Body of pancreas (tissue), 4 donors: ENCODE measurements around the gene PLA2G2C. TPM values are rescaled to one million over a fixed set of nuclear protein-coding genes. Genes with fewer than 3 reads are reported as not detected.

Experiments
- ATAC-seq: fragments of 150-250 bp; one replicate; pipeline ENCODE4 v1.9.1; 2016
- DNase-seq, 4 donors: peaks; one replicate each; pipeline ENCODE4 v3.0.0-alpha.2; 2019
- H3K27ac ChIP-seq, 4 donors: fragments of 200-600 bp; sonication (generic); 1 replicate in 3 of 4; 2 replicates in 1 of 4; pipeline versions ENCODE4 v1.5.1 to v1.6.1; 2016 to 2019; ENCODE audit warnings: mild to moderate bottlenecking in 1 of 4, mixed read lengths in 1 of 4, moderate library complexity in 1 of 4
- H3K27me3 ChIP-seq, 2 donors: fragments of 200-600 bp; sonication (generic); one replicate each; pipeline ENCODE4 v1.6.0; 2016; ENCODE audit warnings: mild to moderate bottlenecking in 1 of 2
- H3K36me3 ChIP-seq, 2 donors: fragments of 200-600 bp; sonication (generic); replicated peaks in 1 of 2; 2 replicates each; pipeline ENCODE4 v1.5.1; 2016; ENCODE audit warnings: low read depth in 2 of 2; ENCODE audit not compliant: insufficient read depth in 1 of 2
- H3K4me1 ChIP-seq: fragments of 200-600 bp; sonication (generic); one replicate; pipeline ENCODE4 v1.6.0; 2016
- H3K4me3 ChIP-seq, 2 donors: fragments of 200-600 bp; sonication (generic); 1 replicate in 1 of 2; 2 replicates in 1 of 2; pipeline ENCODE4 v1.5.1; 2016 to 2019
- H3K9me3 ChIP-seq, 3 donors: fragments of 200-600 bp; sonication (generic); 1 replicate in 2 of 3; 2 replicates in 1 of 3; pipeline ENCODE4 v1.5.1; 2016
- POLR2A ChIP-seq, 3 donors: fragments of 450-650 bp; IDR thresholded peaks; one replicate each; pipeline ENCODE4 v1.6.1; 2016; ENCODE audit warnings: antibody characterized with exemption in 3 of 3, mild to moderate bottlenecking in 2 of 3
- WGBS, 2 donors: methylation state at CpG; one replicate each; pipeline ENCODE4 v1.1.5; 2017; 5-methylcytosine and 5-hydroxymethylcytosine counted together
- intact Hi-C: fragments of 100-400 bp; cut with DNase I; formaldehyde crosslinking; loops from one replicate; pipeline ENCODE4 v1.15.1; 2023
- total RNA-seq, 2 donors: library from RNA; depleted of rRNA; stranded (reverse); fragments of >200 nt; gene quantifications; one replicate each; pipeline ENCODE4 v1.1.0, GENCODE V29; 2016
- TF ChIP-seq, protein P1 (sequence below), 7 experiments: fragments of 450-650 bp in 4 of 7; fragments of 200-600 bp in 3 of 7; sonication (generic) in 3 of 7; IDR thresholded peaks; one replicate each; pipeline ENCODE4 v1.5.1; 2016 to 2019; ENCODE audit warnings: antibody characterized with exemption in 7 of 7

The PLA2G2C gene
- total RNA-seq, 2 donors from 2014 or later = not detected

DNA sequence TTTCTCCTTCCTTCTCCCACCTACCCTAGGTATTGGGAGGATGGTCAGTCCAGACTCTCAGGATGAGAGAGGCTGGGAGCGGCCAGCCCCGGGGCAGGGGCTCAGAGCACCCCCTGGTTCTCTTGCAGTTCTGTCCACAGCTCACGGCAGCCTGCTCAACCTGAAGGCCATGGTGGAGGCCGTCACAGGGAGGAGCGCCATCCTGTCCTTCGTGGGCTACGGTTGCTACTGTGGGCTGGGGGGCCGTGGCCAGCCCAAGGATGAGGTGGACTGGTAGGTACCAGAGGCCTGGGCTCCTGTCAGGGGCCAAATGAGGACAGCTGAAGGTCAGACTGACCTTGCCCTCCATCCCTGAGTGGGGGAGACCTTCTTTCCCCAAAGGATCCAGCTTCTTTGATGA lies 43.0 kb downstream of the PLA2G2C start:
- Histone ChIP-seq H3K27ac (no peak overlapping the region), H3K4me1 (no peaks in the 10 kb centered on the region), H3K4me3 (no peak overlapping the region), H3K36me3 (no peaks in the 10 kb centered on the region), H3K9me3 (no peaks in the 10 kb centered on the region), H3K27me3 (no peaks in the 10 kb centered on the region)
- ATAC-seq = no peak
- intact Hi-C loops = no loop called here
- TF ChIP-seq, protein P1, sequence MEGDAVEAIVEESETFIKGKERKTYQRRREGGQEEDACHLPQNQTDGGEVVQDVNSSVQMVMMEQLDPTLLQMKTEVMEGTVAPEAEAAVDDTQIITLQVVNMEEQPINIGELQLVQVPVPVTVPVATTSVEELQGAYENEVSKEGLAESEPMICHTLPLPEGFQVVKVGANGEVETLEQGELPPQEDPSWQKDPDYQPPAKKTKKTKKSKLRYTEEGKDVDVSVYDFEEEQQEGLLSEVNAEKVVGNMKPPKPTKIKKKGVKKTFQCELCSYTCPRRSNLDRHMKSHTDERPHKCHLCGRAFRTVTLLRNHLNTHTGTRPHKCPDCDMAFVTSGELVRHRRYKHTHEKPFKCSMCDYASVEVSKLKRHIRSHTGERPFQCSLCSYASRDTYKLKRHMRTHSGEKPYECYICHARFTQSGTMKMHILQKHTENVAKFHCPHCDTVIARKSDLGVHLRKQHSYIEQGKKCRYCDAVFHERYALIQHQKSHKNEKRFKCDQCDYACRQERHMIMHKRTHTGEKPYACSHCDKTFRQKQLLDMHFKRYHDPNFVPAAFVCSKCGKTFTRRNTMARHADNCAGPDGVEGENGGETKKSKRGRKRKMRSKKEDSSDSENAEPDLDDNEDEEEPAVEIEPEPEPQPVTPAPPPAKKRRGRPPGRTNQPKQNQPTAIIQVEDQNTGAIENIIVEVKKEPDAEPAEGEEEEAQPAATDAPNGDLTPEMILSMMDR (IDR thresholded peaks at IDR 0.05) = no peak
- TF ChIP-seq POLR2A (IDR thresholded peaks at IDR 0.05) = no peak
- DNase-seq = no peak
- WGBS, 2 donors = 77 to 82% methylated on average over 6 to 8 of the region's 8 CpGs

DNA sequence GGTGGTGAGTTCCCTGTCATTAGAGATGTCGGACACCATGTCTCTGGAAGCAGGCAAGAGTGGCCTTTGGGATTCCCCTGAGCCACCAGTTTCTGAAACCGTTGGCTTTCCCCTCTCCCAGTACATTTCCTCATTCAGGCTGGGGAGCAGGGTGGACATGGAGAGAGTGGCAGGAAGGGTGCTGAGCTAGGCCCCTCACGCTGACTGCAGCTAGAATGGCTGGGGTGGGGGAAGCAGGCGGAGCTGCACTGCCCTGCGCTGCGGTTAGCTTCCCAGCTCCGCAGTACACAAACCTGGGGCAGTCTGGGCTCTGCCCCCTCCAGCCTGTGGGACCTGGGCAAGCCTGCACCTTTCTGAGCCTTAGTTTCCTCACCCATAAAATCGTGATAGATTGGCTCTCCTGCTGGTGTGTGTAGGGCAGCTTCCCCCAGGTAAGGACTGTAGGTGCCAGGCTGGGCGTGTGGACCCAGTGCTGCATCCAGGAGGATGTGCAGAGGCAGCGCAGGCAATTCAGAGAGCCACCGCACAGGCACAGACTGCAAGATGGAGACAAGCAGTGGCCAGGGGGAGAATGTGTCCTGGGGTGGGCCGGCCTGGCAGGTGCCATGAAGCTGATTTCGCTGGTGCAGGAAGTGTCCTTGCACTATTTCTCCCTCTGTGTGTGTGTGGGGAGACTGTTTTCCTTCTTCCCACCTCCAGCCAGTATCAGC lies 44.2 kb downstream of the PLA2G2C start:
- intact Hi-C loops = no loop called here
- H3K36me3 ChIP-seq = no peaks in the 10 kb centered on the region
- H3K4me1 ChIP-seq = no peaks in the 10 kb centered on the region
- WGBS, 2 donors = 69 to 83% methylated on average over 4 to 13 of the region's 13 CpGs
- H3K9me3 ChIP-seq = no peaks in the 10 kb centered on the region
- no peak overlapping the region for H3K4me3 ChIP-seq
- no peaks in the 10 kb centered on the region for H3K27me3 ChIP-seq
- DNase-seq = no peak
- ATAC-seq = no peak
- no peak overlapping the region for H3K27ac ChIP-seq
- TF ChIP-seq POLR2A (IDR thresholded peaks at IDR 0.05) = no peak
- TF ChIP-seq, protein P1 (IDR thresholded peaks at IDR 0.05) = no peak

DNA sequence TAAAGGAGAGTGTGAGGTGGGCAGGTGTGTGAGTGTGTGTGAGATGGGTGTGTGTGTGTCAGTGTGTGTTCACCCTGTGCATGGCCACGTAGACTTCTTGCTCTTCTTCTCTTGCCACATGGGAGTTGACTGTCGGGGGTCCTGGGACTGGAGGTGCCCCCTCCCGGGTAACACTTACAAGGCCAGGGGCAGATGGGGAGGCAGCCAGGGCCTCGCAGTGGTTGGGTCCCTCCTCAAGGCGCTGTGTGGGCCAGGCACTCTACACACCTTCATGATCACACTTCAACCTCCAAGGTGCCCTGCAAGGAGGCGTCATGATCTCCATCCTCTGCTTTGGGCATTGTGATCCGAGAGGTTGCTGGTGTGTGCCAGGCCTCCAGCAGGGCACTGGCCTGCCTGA lies 44.9 kb downstream of the PLA2G2C start:
- no peak for TF ChIP-seq POLR2A (IDR thresholded peaks at IDR 0.05)
- TF ChIP-seq, protein P1 (IDR thresholded peaks at IDR 0.05) = no peak
- WGBS, 2 donors = 81 to 83% methylated on average over 2 to 7 of the region's 7 CpGs
- ATAC-seq = no peak
- Histone ChIP-seq H3K36me3 (no peaks in the 10 kb centered on the region), H3K27me3 (no peaks in the 10 kb centered on the region), H3K4me3 (no peak overlapping the region), H3K4me1 (no peaks in the 10 kb centered on the region), H3K9me3 (no peaks in the 10 kb centered on the region), H3K27ac (no peak overlapping the region)
- DNase-seq = no peak
- intact Hi-C loops = no loop called here

DNA sequence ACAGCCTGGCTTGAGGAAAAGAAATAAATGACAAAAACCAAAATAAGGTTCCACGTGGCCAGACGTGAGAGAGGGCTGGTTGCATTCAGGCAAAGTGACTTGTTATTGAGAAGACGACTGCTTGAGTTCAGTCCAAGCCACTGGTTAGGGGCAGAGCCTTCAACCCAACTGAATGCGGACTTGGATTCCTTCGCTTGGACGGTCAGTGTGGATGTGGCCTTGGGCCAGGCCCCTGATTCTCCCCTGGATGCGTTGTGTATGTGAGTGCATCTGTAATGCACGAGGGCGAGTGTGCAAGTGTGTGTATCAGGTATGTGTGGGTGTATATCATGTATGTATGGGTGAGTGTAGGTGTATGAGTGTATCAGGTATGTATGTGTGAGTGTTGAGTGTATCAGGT lies 45.3 kb downstream of the PLA2G2C start:
- no peaks in the 10 kb centered on the region for H3K36me3 ChIP-seq
- H3K4me3 ChIP-seq = no peak overlapping the region
- ATAC-seq (no peak), DNase-seq (no peak)
- intact Hi-C loops = no loop called here
- H3K9me3 ChIP-seq = no peaks in the 10 kb centered on the region
- no peaks in the 10 kb centered on the region for H3K27me3 ChIP-seq
- H3K4me1 ChIP-seq = no peaks in the 10 kb centered on the region
- H3K27ac ChIP-seq = no peak overlapping the region
- WGBS, 2 donors = 83 to 86% methylated on average over 9 of the region's 9 CpGs
- TF ChIP-seq POLR2A (IDR thresholded peaks at IDR 0.05) = no peak
- TF ChIP-seq, protein P1 (IDR thresholded peaks at IDR 0.05) = no peak
